ENCODE measurements around the gene GET4.

The GET4 gene

GRCh38 chr7:886626-887487 is 10.5 kb downstream of the GET4 start:
- Histone ChIP-seq H3K36me3 (ENCODE audit: control insufficient read depth, insufficient read depth, low read length) (peaks cover 34% of the 10 kb centered on the region), H3K9ac (ENCODE audit: low read length) (no peak overlapping the region)

GRCh38 chr7:887488-887820 is 11.1 kb downstream of the GET4 start:
- H3K36me3 ChIP-seq (ENCODE audit: control insufficient read depth, insufficient read depth, low read length): peaks cover 40% of the 10 kb centered on the region
- no peak overlapping the region for H3K9ac ChIP-seq (ENCODE audit: low read length)
- no peak overlapping the region for H3K4me3 ChIP-seq (ENCODE audit: low read length)
- no peak overlapping the region for H3K27ac ChIP-seq (ENCODE audit: low read depth, low read length)
- no peaks in the 10 kb centered on the region for H3K4me1 ChIP-seq (ENCODE audit: control insufficient read depth, insufficient read depth, low read length)
- no peaks in the 10 kb centered on the region for H3K27me3 ChIP-seq (ENCODE audit: control insufficient read depth, insufficient read depth, low read length)

More at GRCh38 chr7:886626-887487, 10.5 kb downstream of the GET4 start:
- H3K27me3 ChIP-seq (ENCODE audit: control insufficient read depth, insufficient read depth, low read length): no peaks in the 10 kb centered on the region
- no peak overlapping the region for H3K27ac ChIP-seq (ENCODE audit: low read depth, low read length)
- no peak overlapping the region for H3K4me3 ChIP-seq (ENCODE audit: low read length)
- H3K4me1 ChIP-seq (ENCODE audit: control insufficient read depth, insufficient read depth, low read length): no peaks in the 10 kb centered on the region

- Histone ChIP-seq H3K27ac (ENCODE audit: low read depth, low read length) (no peak overlapping the region), H3K27me3 (ENCODE audit: control insufficient read depth, insufficient read depth, low read length) (no peaks in the 10 kb centered on the region), H3K9ac (ENCODE audit: low read length) (no peak overlapping the region), H3K4me1 (ENCODE audit: control insufficient read depth, insufficient read depth, low read length) (no peaks in the 10 kb centered on the region), H3K36me3 (ENCODE audit: control insufficient read depth, insufficient read depth, low read length) (peaks cover 43% of the 10 kb centered on the region), H3K4me3 (ENCODE audit: low read length) (no peak overlapping the region)
Measured at GRCh38 chr7:888081-889024, 12.0 kb downstream of the GET4 start.

GRCh38 chr7:889025-889390 is 12.7 kb downstream of the GET4 start:
- H3K9ac ChIP-seq (ENCODE audit: low read length): no peak overlapping the region
- no peak overlapping the region for H3K27ac ChIP-seq (ENCODE audit: low read depth, low read length)
- peaks cover 50% of the 10 kb centered on the region for H3K36me3 ChIP-seq (ENCODE audit: control insufficient read depth, insufficient read depth, low read length)
- H3K27me3 ChIP-seq (ENCODE audit: control insufficient read depth, insufficient read depth, low read length): no peaks in the 10 kb centered on the region
- no peak overlapping the region for H3K4me3 ChIP-seq (ENCODE audit: low read length)
- no peaks in the 10 kb centered on the region for H3K4me1 ChIP-seq (ENCODE audit: control insufficient read depth, insufficient read depth, low read length)

- no peak overlapping the region for H3K4me3 ChIP-seq (ENCODE audit: low read length)
- H3K9ac ChIP-seq (ENCODE audit: low read length): no peak overlapping the region
- peaks cover 51% of the 10 kb centered on the region for H3K36me3 ChIP-seq (ENCODE audit: control insufficient read depth, insufficient read depth, low read length)
- no peak overlapping the region for H3K27ac ChIP-seq (ENCODE audit: low read depth, low read length)
- H3K27me3 ChIP-seq (ENCODE audit: control insufficient read depth, insufficient read depth, low read length): no peaks in the 10 kb centered on the region
- H3K4me1 ChIP-seq (ENCODE audit: control insufficient read depth, insufficient read depth, low read length): no peaks in the 10 kb centered on the region
Measured at GRCh38 chr7:889391-889790, 13.0 kb downstream of the GET4 start.

- H3K36me3 ChIP-seq (ENCODE audit: control insufficient read depth, insufficient read depth, low read length): peaks cover 62% of the 10 kb centered on the region
Measured at GRCh38 chr7:890868-891267, 14.5 kb downstream of the GET4 start.

GRCh38 chr7:891291-891690 is 14.9 kb downstream of the GET4 start:
- no peaks in the 10 kb centered on the region for H3K27me3 ChIP-seq (ENCODE audit: control insufficient read depth, insufficient read depth, low read length)
- no peak overlapping the region for H3K4me3 ChIP-seq (ENCODE audit: low read length)
- H3K4me1 ChIP-seq (ENCODE audit: control insufficient read depth, insufficient read depth, low read length): no peaks in the 10 kb centered on the region
- no peak overlapping the region for H3K9ac ChIP-seq (ENCODE audit: low read length)
- H3K36me3 ChIP-seq (ENCODE audit: control insufficient read depth, insufficient read depth, low read length): peaks cover 64% of the 10 kb centered on the region
- H3K27ac ChIP-seq (ENCODE audit: low read depth, low read length): no peak overlapping the region

More at GRCh38 chr7:890868-891267, 14.5 kb downstream of the GET4 start:
- Histone ChIP-seq H3K4me1 (ENCODE audit: control insufficient read depth, insufficient read depth, low read length) (no peaks in the 10 kb centered on the region), H3K9ac (ENCODE audit: low read length) (no peak overlapping the region), H3K27me3 (ENCODE audit: control insufficient read depth, insufficient read depth, low read length) (no peaks in the 10 kb centered on the region), H3K27ac (ENCODE audit: low read depth, low read length) (no peak overlapping the region), H3K4me3 (ENCODE audit: low read length) (no peak overlapping the region)

GRCh38 chr7:891805-892204 is 15.5 kb downstream of the GET4 start:
- Histone ChIP-seq H3K27ac (ENCODE audit: low read depth, low read length) (no peak overlapping the region), H3K27me3 (ENCODE audit: control insufficient read depth, insufficient read depth, low read length) (no peaks in the 10 kb centered on the region), H3K9ac (ENCODE audit: low read length) (no peak overlapping the region), H3K4me3 (ENCODE audit: low read length) (no peak overlapping the region), H3K36me3 (ENCODE audit: control insufficient read depth, insufficient read depth, low read length) (peaks cover 63% of the 10 kb centered on the region), H3K4me1 (ENCODE audit: control insufficient read depth, insufficient read depth, low read length) (no peaks in the 10 kb centered on the region)

- Histone ChIP-seq H3K36me3 (ENCODE audit: control insufficient read depth, insufficient read depth, low read length) (peaks cover 56% of the 10 kb centered on the region), H3K4me3 (ENCODE audit: low read length) (no peak overlapping the region), H3K27me3 (ENCODE audit: control insufficient read depth, insufficient read depth, low read length) (no peaks in the 10 kb centered on the region), H3K27ac (ENCODE audit: low read depth, low read length) (no peak overlapping the region), H3K4me1 (ENCODE audit: control insufficient read depth, insufficient read depth, low read length) (no peaks in the 10 kb centered on the region), H3K9ac (ENCODE audit: low read length) (no peak overlapping the region)
Measured at GRCh38 chr7:892648-893593, 16.6 kb downstream of the GET4 start.

GRCh38 chr7:893686-894085 is 17.3 kb downstream of the GET4 start:
- H3K4me3 ChIP-seq (ENCODE audit: low read length): no peak overlapping the region
- H3K36me3 ChIP-seq (ENCODE audit: control insufficient read depth, insufficient read depth, low read length): peaks cover 53% of the 10 kb centered on the region
- H3K9ac ChIP-seq (ENCODE audit: low read length): no peak overlapping the region
- H3K27ac ChIP-seq (ENCODE audit: low read depth, low read length): no peak overlapping the region
- H3K27me3 ChIP-seq (ENCODE audit: control insufficient read depth, insufficient read depth, low read length): no peaks in the 10 kb centered on the region
- H3K4me1 ChIP-seq (ENCODE audit: control insufficient read depth, insufficient read depth, low read length): no peaks in the 10 kb centered on the region

- Histone ChIP-seq H3K4me3 (ENCODE audit: low read length) (no peak overlapping the region), H3K9ac (ENCODE audit: low read length) (no peak overlapping the region), H3K4me1 (ENCODE audit: control insufficient read depth, insufficient read depth, low read length) (no peaks in the 10 kb centered on the region), H3K27me3 (ENCODE audit: control insufficient read depth, insufficient read depth, low read length) (no peaks in the 10 kb centered on the region), H3K36me3 (ENCODE audit: control insufficient read depth, insufficient read depth, low read length) (peaks cover 57% of the 10 kb centered on the region), H3K27ac (ENCODE audit: low read depth, low read length) (no peak overlapping the region)
Measured at GRCh38 chr7:894164-894867, 18.0 kb downstream of the GET4 start.
